ENCODE data around the gene CBY3.
"Not testable (repeated sequence)": the region's sequence is repeated elsewhere in the genome, so short reads cannot be mapped to it uniquely, and the experiment has no call there.

CBY3 gene

DNA sequence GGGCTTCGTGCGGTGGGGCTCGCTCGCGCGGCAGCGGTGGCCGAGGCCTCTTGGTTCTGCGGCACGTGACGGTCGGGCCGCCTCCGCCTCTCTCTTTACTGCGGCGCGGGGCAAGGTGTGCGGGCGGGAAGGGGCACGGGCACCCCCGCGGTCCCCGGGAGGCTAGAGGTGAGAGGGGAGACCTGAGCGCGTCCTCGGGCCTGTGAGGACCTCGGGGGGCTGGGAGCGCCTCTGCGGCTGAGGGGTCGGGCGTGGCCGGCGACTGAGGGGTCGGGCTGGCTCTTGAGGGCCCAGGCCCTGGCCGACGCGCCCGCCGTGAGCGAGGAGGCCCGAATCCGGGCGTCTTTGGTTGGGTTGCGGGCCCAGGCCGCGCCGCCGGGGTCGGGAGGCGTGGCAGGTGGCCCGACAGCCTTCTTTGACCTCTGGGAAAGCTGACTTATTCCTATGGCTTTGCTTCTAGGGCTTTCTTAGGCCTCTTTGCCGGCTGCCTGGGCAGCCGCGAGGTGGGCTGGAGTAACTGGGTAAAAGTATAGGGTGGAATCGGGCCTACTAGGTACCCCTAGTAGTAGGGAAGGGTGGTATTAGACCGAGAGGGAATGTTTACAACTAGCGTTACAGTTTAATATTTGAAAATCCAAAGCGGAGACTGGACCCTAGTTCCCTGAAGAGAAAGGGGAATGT is 18.2 kb upstream of the CBY3 start, which contains the start of gene CANX:
CANX (plus strand) TSS at position 33 of the 681 bp plus-strand sequence. CDS start 6,715 bp downstream, outside the sequence.
- Histone ChIP-seq H3K27ac (ENCODE audit: low read length) (no peak within 1 kb of the TSS), H3K36me3 (ENCODE audit: control insufficient read depth, insufficient read depth, low read length) (no peaks in the 10 kb centered on the region; the same call in 1 of the 2 replicates), H3K4me3 (ENCODE audit: low read length) (peak within 1 kb of the TSS; percentile 99), H3K9me3 (ENCODE audit: control insufficient read depth, insufficient read depth, low read length) (no peaks in the 10 kb centered on the region), H3K27me3 (ENCODE audit: control insufficient read depth, insufficient read depth, low read length) (no peaks in the 10 kb centered on the region), H3K4me1 (ENCODE audit: control insufficient read depth, insufficient read depth, low read length) (0 out of 2 replicates have a peak, but pooled peaks cover 2% of the 10 kb centered on the region)
- no CpG with 5 or more reads among the region's 58 CpGs for WGBS (ENCODE audit: insufficient coverage, insufficient read length)
- no peak for DNase-seq (ENCODE audit: low read depth, low spot score)

DNA sequence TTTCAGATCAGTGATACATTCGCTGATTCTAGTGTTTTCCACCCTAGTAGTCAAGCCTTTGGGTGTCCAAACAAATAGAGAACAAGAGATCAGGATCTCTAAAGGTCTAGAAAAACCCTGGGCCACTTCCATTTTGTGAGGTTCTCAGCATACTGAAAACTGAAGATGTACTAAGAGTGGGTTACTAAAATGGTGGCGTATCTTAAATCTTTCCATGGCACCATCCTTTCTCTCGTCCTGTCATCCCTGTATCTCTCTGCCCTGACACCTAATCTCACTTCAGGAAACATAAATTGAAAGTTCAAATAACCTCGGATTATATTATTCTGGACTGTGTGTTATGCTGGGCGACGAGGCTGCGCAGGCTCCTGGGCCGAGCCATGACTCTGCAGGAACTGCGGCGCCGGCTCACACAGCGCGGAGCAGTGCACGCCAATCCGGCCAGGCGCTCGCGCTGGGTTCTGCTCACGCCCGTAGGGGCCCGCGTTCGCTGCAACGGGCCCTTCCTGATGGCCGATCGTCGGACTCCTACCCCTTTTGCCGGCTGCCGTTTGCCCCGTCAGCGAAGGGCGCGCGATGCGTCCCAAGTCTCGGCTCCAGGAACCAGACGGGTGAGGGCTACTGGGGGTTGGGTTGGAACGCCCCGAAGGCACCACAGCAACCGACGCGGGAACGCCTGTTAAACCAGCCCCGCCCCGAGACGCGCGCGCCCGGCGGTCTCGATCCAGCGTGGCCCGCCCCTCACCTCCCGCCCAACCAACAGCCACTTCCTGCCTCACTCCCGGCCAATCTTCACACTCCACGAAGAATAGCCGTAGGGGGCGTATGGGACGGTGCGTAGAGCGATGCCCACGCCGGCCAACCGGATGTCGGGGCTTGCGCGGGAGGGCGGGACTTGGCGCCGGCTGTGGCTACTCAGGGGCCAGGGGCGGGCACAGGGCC is 17.4 kb upstream of the CBY3 start:
- WGBS (ENCODE audit: insufficient coverage, insufficient read length) = no CpG with 5 or more reads among the region's 72 CpGs
- Histone ChIP-seq H3K27ac (ENCODE audit: low read length) (no peak overlapping the region), H3K9me3 (ENCODE audit: control insufficient read depth, insufficient read depth, low read length) (no peaks in the 10 kb centered on the region), H3K36me3 (ENCODE audit: control insufficient read depth, insufficient read depth, low read length) (no peaks in the 10 kb centered on the region), H3K4me1 (ENCODE audit: control insufficient read depth, insufficient read depth, low read length) (0 out of 2 replicates have a peak, but pooled peaks cover 2% of the 10 kb centered on the region), H3K4me3 (ENCODE audit: low read length) (peak overlapping the region; percentile 99), H3K27me3 (ENCODE audit: control insufficient read depth, insufficient read depth, low read length) (no peaks in the 10 kb centered on the region)
- peak; percentile 98 for DNase-seq (ENCODE audit: low read depth, low spot score)

GRCh38 chr5:179697543-179697942 is 16.7 kb upstream of the CBY3 start:
- H3K27me3 ChIP-seq (ENCODE audit: control insufficient read depth, insufficient read depth, low read length); H3K4me1 ChIP-seq (ENCODE audit: control insufficient read depth, insufficient read depth, low read length); H3K36me3 ChIP-seq (ENCODE audit: control insufficient read depth, insufficient read depth, low read length); DNase-seq (ENCODE audit: low read depth, low spot score); H3K9me3 ChIP-seq (ENCODE audit: control insufficient read depth, insufficient read depth, low read length); H3K27ac ChIP-seq (ENCODE audit: low read length); H3K4me3 ChIP-seq (ENCODE audit: low read length): not testable (repeated sequence)
- no CpG with 5 or more reads among the region's 15 CpGs for WGBS (ENCODE audit: insufficient coverage, insufficient read length)

GRCh38 chr5:179697108-179697507 is 16.3 kb upstream of the CBY3 start:
- H3K27ac ChIP-seq (ENCODE audit: low read length) = no peak overlapping the region
- H3K4me1 ChIP-seq (ENCODE audit: control insufficient read depth, insufficient read depth, low read length) = 0 out of 2 replicates have a peak, but pooled peaks cover 2% of the 10 kb centered on the region
- WGBS (ENCODE audit: insufficient coverage, insufficient read length) = no CpG with 5 or more reads among the region's 2 CpGs

GRCh38 chr5:179696603-179697002 is 15.8 kb upstream of the CBY3 start:
- Histone ChIP-seq H3K27ac (ENCODE audit: low read length) (no peak overlapping the region), H3K27me3 (ENCODE audit: control insufficient read depth, insufficient read depth, low read length) (no peaks in the 10 kb centered on the region), H3K4me3 (ENCODE audit: low read length) (no peak overlapping the region), H3K36me3 (ENCODE audit: control insufficient read depth, insufficient read depth, low read length) (no peaks in the 10 kb centered on the region), H3K4me1 (ENCODE audit: control insufficient read depth, insufficient read depth, low read length) (0 out of 2 replicates have a peak, but pooled peaks cover 2% of the 10 kb centered on the region), H3K9me3 (ENCODE audit: control insufficient read depth, insufficient read depth, low read length) (no peaks in the 10 kb centered on the region)
- no CpG with 5 or more reads among the region's 3 CpGs for WGBS (ENCODE audit: insufficient coverage, insufficient read length)
- DNase-seq (ENCODE audit: low read depth, low spot score) = no peak

More at GRCh38 chr5:179697108-179697507, 16.3 kb upstream of the CBY3 start:
- DNase-seq (ENCODE audit: low read depth, low spot score) = no peak
- Histone ChIP-seq H3K9me3 (ENCODE audit: control insufficient read depth, insufficient read depth, low read length) (no peaks in the 10 kb centered on the region), H3K27me3 (ENCODE audit: control insufficient read depth, insufficient read depth, low read length) (no peaks in the 10 kb centered on the region), H3K4me3 (ENCODE audit: low read length) (no peak overlapping the region), H3K36me3 (ENCODE audit: control insufficient read depth, insufficient read depth, low read length) (no peaks in the 10 kb centered on the region)

- no peak for DNase-seq (ENCODE audit: low read depth, low spot score)
- Histone ChIP-seq H3K27me3 (ENCODE audit: control insufficient read depth, insufficient read depth, low read length) (no peaks in the 10 kb centered on the region), H3K27ac (ENCODE audit: low read length) (no peak overlapping the region), H3K36me3 (ENCODE audit: control insufficient read depth, insufficient read depth, low read length) (no peaks in the 10 kb centered on the region), H3K4me3 (ENCODE audit: low read length) (no peak overlapping the region), H3K4me1 (ENCODE audit: control insufficient read depth, insufficient read depth, low read length) (no peaks in the 10 kb centered on the region), H3K9me3 (ENCODE audit: control insufficient read depth, insufficient read depth, low read length) (no peaks in the 10 kb centered on the region)
- no CpG with 5 or more reads among the region's 6 CpGs for WGBS (ENCODE audit: insufficient coverage, insufficient read length)
Observed at GRCh38 chr5:179694561-179694960, 13.7 kb upstream of the CBY3 start.

DNA sequence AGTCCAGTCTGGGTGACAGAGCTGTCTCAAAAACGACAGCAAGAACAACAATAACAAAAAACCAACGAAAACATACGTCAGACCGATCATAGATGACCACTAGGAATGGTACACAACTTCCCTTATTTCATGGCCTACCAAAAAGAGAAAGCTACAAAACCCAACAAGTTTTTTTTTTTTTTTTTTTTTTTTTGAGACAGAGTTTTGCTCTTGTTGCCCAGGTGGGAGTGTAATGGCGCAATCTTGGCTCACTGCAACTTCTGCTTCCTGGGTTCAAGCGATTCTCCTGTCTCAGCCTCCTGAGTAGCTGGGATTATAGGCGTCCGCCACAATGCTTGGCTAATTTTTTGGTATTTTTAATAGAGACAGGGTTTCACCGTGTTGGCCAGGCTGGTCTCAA is 8.4 kb upstream of the CBY3 start:
- H3K27ac ChIP-seq (ENCODE audit: low read length); H3K36me3 ChIP-seq (ENCODE audit: control insufficient read depth, insufficient read depth, low read length); H3K9me3 ChIP-seq (ENCODE audit: control insufficient read depth, insufficient read depth, low read length); H3K27me3 ChIP-seq (ENCODE audit: control insufficient read depth, insufficient read depth, low read length); DNase-seq (ENCODE audit: low read depth, low spot score); H3K4me3 ChIP-seq (ENCODE audit: low read length); H3K4me1 ChIP-seq (ENCODE audit: control insufficient read depth, insufficient read depth, low read length): not testable (repeated sequence)
- WGBS (ENCODE audit: insufficient coverage, insufficient read length) = no CpG with 5 or more reads among the region's 9 CpGs

GRCh38 chr5:179680014-179680779 is 637 bp downstream of the CBY3 start:
- no peaks in the 10 kb centered on the region for H3K36me3 ChIP-seq (ENCODE audit: control insufficient read depth, insufficient read depth, low read length)
- WGBS (ENCODE audit: insufficient coverage, insufficient read length) = no CpG with 5 or more reads among the region's 9 CpGs
- H3K9me3 ChIP-seq (ENCODE audit: control insufficient read depth, insufficient read depth, low read length) = no peaks in the 10 kb centered on the region
- no peak overlapping the region for H3K27ac ChIP-seq (ENCODE audit: low read length)
- H3K4me1 ChIP-seq (ENCODE audit: control insufficient read depth, insufficient read depth, low read length) = peaks cover 4% of the 10 kb centered on the region; the same call in 1 of the 2 replicates
- H3K27me3 ChIP-seq (ENCODE audit: control insufficient read depth, insufficient read depth, low read length) = no peaks in the 10 kb centered on the region
- no peak overlapping the region for H3K4me3 ChIP-seq (ENCODE audit: low read length)
- DNase-seq (ENCODE audit: low read depth, low spot score) = no peak

GRCh38 chr5:179679014-179679674 is 1.7 kb downstream of the CBY3 start:
- H3K36me3 ChIP-seq (ENCODE audit: control insufficient read depth, insufficient read depth, low read length) = no peaks in the 10 kb centered on the region
- DNase-seq (ENCODE audit: low read depth, low spot score) = peak; percentile 60
- no peak overlapping the region for H3K27ac ChIP-seq (ENCODE audit: low read length)
- no peaks in the 10 kb centered on the region for H3K9me3 ChIP-seq (ENCODE audit: control insufficient read depth, insufficient read depth, low read length)
- WGBS (ENCODE audit: insufficient coverage, insufficient read length) = no CpG with 5 or more reads among the region's 41 CpGs
- peak overlapping the region; percentile 56; the same call in 1 of the 2 replicates for H3K4me3 ChIP-seq (ENCODE audit: low read length)
- peaks cover 4% of the 10 kb centered on the region; the same call in 1 of the 2 replicates for H3K4me1 ChIP-seq (ENCODE audit: control insufficient read depth, insufficient read depth, low read length)
- no peaks in the 10 kb centered on the region for H3K27me3 ChIP-seq (ENCODE audit: control insufficient read depth, insufficient read depth, low read length)
